ENCODE measurements around the gene WASHC3. TPM values are rescaled to one million over a fixed set of nuclear protein-coding genes. Genes with fewer than 3 reads are reported as not detected.
"Not testable (repeated sequence)": the region's sequence is repeated elsewhere in the genome, so short reads cannot be mapped to it uniquely, and the experiment has no call there.

The WASHC3 gene
- total RNA-seq, 1 donor from 2014 or later = 35.9 TPM

GRCh38 chr12:102022286-102022685 lies 39.5 kb downstream of the WASHC3 start:
- H3K4me3 Mint-ChIP-seq = no peak overlapping the region
- H3K79me2 ChIP-seq (ENCODE audit: low read depth) = no peaks in the 10 kb centered on the region

GRCh38 chr12:102021540-102022246 lies 40.1 kb downstream of the WASHC3 start:
- H3K9me3 Mint-ChIP-seq = no peaks in the 10 kb centered on the region
- H3K27me3 Mint-ChIP-seq (ENCODE audit: insufficient read depth, low read depth) = no peaks in the 10 kb centered on the region
- H4K20me1 ChIP-seq (ENCODE audit: low read depth) = no peaks in the 10 kb centered on the region
- no peak for DNase-seq (ENCODE audit: low spot score)
- H3K36me3 Mint-ChIP-seq = no peaks in the 10 kb centered on the region
- no peaks in the 10 kb centered on the region for H3K4me1 Mint-ChIP-seq
- no peaks in the 10 kb centered on the region for H3K9me3 ChIP-seq (ENCODE audit: low read depth)
- no peak overlapping the region for H3K4me3 ChIP-seq
- no peaks in the 10 kb centered on the region for H3K36me3 ChIP-seq
- H3K4me1 ChIP-seq = no peaks in the 10 kb centered on the region
- H3F3A ChIP-seq (ENCODE audit: low read depth) = no peaks in the 10 kb centered on the region
- TF ChIP-seq, protein P1, sequence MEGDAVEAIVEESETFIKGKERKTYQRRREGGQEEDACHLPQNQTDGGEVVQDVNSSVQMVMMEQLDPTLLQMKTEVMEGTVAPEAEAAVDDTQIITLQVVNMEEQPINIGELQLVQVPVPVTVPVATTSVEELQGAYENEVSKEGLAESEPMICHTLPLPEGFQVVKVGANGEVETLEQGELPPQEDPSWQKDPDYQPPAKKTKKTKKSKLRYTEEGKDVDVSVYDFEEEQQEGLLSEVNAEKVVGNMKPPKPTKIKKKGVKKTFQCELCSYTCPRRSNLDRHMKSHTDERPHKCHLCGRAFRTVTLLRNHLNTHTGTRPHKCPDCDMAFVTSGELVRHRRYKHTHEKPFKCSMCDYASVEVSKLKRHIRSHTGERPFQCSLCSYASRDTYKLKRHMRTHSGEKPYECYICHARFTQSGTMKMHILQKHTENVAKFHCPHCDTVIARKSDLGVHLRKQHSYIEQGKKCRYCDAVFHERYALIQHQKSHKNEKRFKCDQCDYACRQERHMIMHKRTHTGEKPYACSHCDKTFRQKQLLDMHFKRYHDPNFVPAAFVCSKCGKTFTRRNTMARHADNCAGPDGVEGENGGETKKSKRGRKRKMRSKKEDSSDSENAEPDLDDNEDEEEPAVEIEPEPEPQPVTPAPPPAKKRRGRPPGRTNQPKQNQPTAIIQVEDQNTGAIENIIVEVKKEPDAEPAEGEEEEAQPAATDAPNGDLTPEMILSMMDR (IDR thresholded peaks at IDR 0.05) = no peak
- TF ChIP-seq EZH2 (IDR thresholded peaks at IDR 0.05) (no peak), EZH2phosphoT487 (IDR thresholded peaks at IDR 0.05) (no peak)
- H3K4me3 Mint-ChIP-seq = no peak overlapping the region
- H3K27me3 ChIP-seq = no peaks in the 10 kb centered on the region
- H2AFZ ChIP-seq (replicated peaks) = no peak overlapping the region
- no peak overlapping the region for H3K27ac Mint-ChIP-seq
- H3K27ac ChIP-seq = no peak overlapping the region
- H3K79me2 ChIP-seq (ENCODE audit: low read depth) = no peaks in the 10 kb centered on the region
- no peak overlapping the region for H3K4me2 ChIP-seq
- no peak overlapping the region for H3K9ac ChIP-seq

More at GRCh38 chr12:102022286-102022685, 39.5 kb downstream of the WASHC3 start:
- Histone ChIP-seq H3K36me3 (no peaks in the 10 kb centered on the region), H3K9ac (no peak overlapping the region), H3K4me2 (no peak overlapping the region), H3K27ac (no peak overlapping the region), H2AFZ (replicated peaks) (no peak overlapping the region), H3F3A (ENCODE audit: low read depth) (no peaks in the 10 kb centered on the region), H3K9me3 (ENCODE audit: low read depth) (no peaks in the 10 kb centered on the region), H3K4me1 (no peaks in the 10 kb centered on the region), H3K4me3 (no peak overlapping the region), H3K27me3 (no peaks in the 10 kb centered on the region), H4K20me1 (ENCODE audit: low read depth) (no peaks in the 10 kb centered on the region)
- Mint-ChIP-seq H3K27ac (no peak overlapping the region), H3K9me3 (no peaks in the 10 kb centered on the region), H3K36me3 (no peaks in the 10 kb centered on the region), H3K27me3 (ENCODE audit: insufficient read depth, low read depth) (no peaks in the 10 kb centered on the region), H3K4me1 (no peaks in the 10 kb centered on the region)
- TF ChIP-seq EZH2phosphoT487 (IDR thresholded peaks at IDR 0.05) = no peak
- TF ChIP-seq, protein P1 (IDR thresholded peaks at IDR 0.05) = no peak
- TF ChIP-seq EZH2 (IDR thresholded peaks at IDR 0.05) = no peak
- no peak for DNase-seq (ENCODE audit: low spot score)

DNA sequence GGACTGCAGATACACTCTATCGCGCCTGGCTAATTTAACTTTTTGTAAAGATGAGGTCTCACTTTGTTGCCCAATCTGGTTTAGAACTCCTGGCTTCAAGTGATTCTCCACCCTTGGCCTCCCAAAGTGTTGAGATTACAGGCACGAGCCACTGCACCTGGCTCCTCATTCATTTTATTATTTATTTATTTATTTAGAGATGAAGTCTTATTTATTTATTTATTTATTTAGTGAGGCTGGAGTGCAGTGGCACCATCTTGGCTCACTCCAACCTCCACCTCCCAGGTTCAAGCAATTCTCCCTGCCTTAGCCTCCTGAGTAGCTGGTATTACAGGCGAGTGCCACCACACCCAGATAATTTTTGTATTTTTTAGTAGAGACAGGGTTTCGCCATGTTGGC lies 43.2 kb downstream of the WASHC3 start:
- not testable (repeated sequence) for H3K4me2 ChIP-seq; H3K27me3 Mint-ChIP-seq (ENCODE audit: insufficient read depth, low read depth); H3K9ac ChIP-seq; H3K36me3 Mint-ChIP-seq; H4K20me1 ChIP-seq (ENCODE audit: low read depth); H3K4me1 ChIP-seq; H3K4me1 Mint-ChIP-seq; H3K27me3 ChIP-seq; H3K9me3 ChIP-seq (ENCODE audit: low read depth); H3K79me2 ChIP-seq (ENCODE audit: low read depth); H3K27ac ChIP-seq; H3K4me3 ChIP-seq; DNase-seq (ENCODE audit: low spot score); H3K4me3 Mint-ChIP-seq; H3K9me3 Mint-ChIP-seq; H2AFZ ChIP-seq (replicated peaks); H3F3A ChIP-seq (ENCODE audit: low read depth); H3K36me3 ChIP-seq; H3K27ac Mint-ChIP-seq

- H4K20me1 ChIP-seq (ENCODE audit: low read depth) = no peaks in the 10 kb centered on the region
- Mint-ChIP-seq H3K4me3 (no peak overlapping the region), H3K36me3 (no peaks in the 10 kb centered on the region), H3K27me3 (ENCODE audit: insufficient read depth, low read depth) (no peaks in the 10 kb centered on the region), H3K9me3 (no peaks in the 10 kb centered on the region), H3K27ac (no peak overlapping the region), H3K4me1 (no peaks in the 10 kb centered on the region)
- no peak for DNase-seq (ENCODE audit: low spot score)
- TF ChIP-seq EZH2phosphoT487 (IDR thresholded peaks at IDR 0.05) (no peak), EZH2 (IDR thresholded peaks at IDR 0.05) (no peak)
- TF ChIP-seq, protein P1 (IDR thresholded peaks at IDR 0.05) = no peak
- no peaks in the 10 kb centered on the region for H3K79me2 ChIP-seq (ENCODE audit: low read depth)
- no peak overlapping the region for H3K4me2 ChIP-seq
- no peak overlapping the region for H2AFZ ChIP-seq (replicated peaks)
- H3K27ac ChIP-seq = no peak overlapping the region
- no peaks in the 10 kb centered on the region for H3K9me3 ChIP-seq (ENCODE audit: low read depth)
- no peaks in the 10 kb centered on the region for H3K27me3 ChIP-seq
- no peak overlapping the region for H3K9ac ChIP-seq
- no peaks in the 10 kb centered on the region for H3K36me3 ChIP-seq
- no peaks in the 10 kb centered on the region for H3K4me1 ChIP-seq
- H3F3A ChIP-seq (ENCODE audit: low read depth) = no peaks in the 10 kb centered on the region
- no peak overlapping the region for H3K4me3 ChIP-seq
These were observed 45.3 kb downstream of the WASHC3 start for GRCh38 chr12:102016472-102016871.
